NCI-H2196 treated with DMSO at 0.1 percent for 48 hours (cell line): ENCODE measurements around the gene DACH1.
"Not testable (repeated sequence)": the region's sequence is repeated elsewhere in the genome, so short reads cannot be mapped to it uniquely, and the experiment has no call there.

ENCODE experiments used
- DNase-seq: peaks from one replicate; lab custom pipeline; 2025; ENCODE audit not compliant: unreplicated experiment; lab: John Stamatoyannopoulos, UW

The DACH1 gene

GRCh38 chr13:71785361-71785760 lies 81.6 kb downstream of the DACH1 start:
- no peak for DNase-seq

- DNase-seq = no peak
These were observed 86.5 kb downstream of the DACH1 start for GRCh38 chr13:71780546-71780945.

- not testable (repeated sequence) for DNase-seq
These were observed 88.0 kb downstream of the DACH1 start for GRCh38 chr13:71778998-71779397.

- DNase-seq = no peak
These were observed 91.0 kb downstream of the DACH1 start for GRCh38 chr13:71775966-71776365.

- DNase-seq = no peak
These were observed 92.1 kb downstream of the DACH1 start for GRCh38 chr13:71774863-71775262.

- no peak for DNase-seq
These were observed 93.5 kb downstream of the DACH1 start for GRCh38 chr13:71773531-71773930.

GRCh38 chr13:71772361-71772760 lies 94.6 kb downstream of the DACH1 start:
- DNase-seq = no peak

- no peak for DNase-seq
These were observed 95.9 kb downstream of the DACH1 start for GRCh38 chr13:71771144-71771543.

GRCh38 chr13:71770710-71771109 lies 96.3 kb downstream of the DACH1 start:
- no peak for DNase-seq

- DNase-seq = no peak
These were observed 98.1 kb downstream of the DACH1 start for GRCh38 chr13:71768881-71769280.

GRCh38 chr13:71759651-71760511 lies 107.1 kb downstream of the DACH1 start:
- DNase-seq = no peak

- DNase-seq = no peak
These were observed 108.2 kb downstream of the DACH1 start for GRCh38 chr13:71758828-71759227.

GRCh38 chr13:71754407-71754974 lies 112.5 kb downstream of the DACH1 start:
- DNase-seq = no peak

GRCh38 chr13:71752775-71753513 lies 114.1 kb downstream of the DACH1 start:
- no peak for DNase-seq

GRCh38 chr13:71751073-71751472 lies 115.9 kb downstream of the DACH1 start:
- DNase-seq = no peak

- no peak for DNase-seq
These were observed 136.7 kb downstream of the DACH1 start for GRCh38 chr13:71730267-71730666.

- DNase-seq = no peak
These were observed 137.6 kb downstream of the DACH1 start for GRCh38 chr13:71729441-71729840.

- DNase-seq = no peak
These were observed 139.3 kb downstream of the DACH1 start for GRCh38 chr13:71727662-71728061.

- no peak for DNase-seq
These were observed 140.0 kb downstream of the DACH1 start for GRCh38 chr13:71727042-71727441.

GRCh38 chr13:71722206-71722605 lies 144.8 kb downstream of the DACH1 start:
- DNase-seq = no peak

- DNase-seq = no peak
These were observed 145.9 kb downstream of the DACH1 start for GRCh38 chr13:71721104-71721503.

GRCh38 chr13:71718931-71719330 lies 148.1 kb downstream of the DACH1 start:
- no peak for DNase-seq
